KOPT-K1 (cell line): Measurements from ENCODE around the gene DUS4L.
A peak's percentile ranks its signal among the peaks of the same experiment; 100 is the strongest.

Source experiments
- H3K27ac ChIP-seq: fragments of 200-600 bp; sonication (generic); 2 replicates; pipeline ENCODE4 v1.5.1; 2016; ENCODE audit warnings: antibody characterized with exemption, mild to moderate bottlenecking, low read depth, low read length; ENCODE audit not compliant: poor library complexity, severe bottlenecking
- H3K36me3 ChIP-seq: fragments of 200-600 bp; sonication (generic); 2 replicates; pipeline ENCODE4 v1.5.1; 2017; ENCODE audit warnings: antibody characterized with exemption, mild to moderate bottlenecking, low read length, moderate library complexity; ENCODE audit not compliant: insufficient read depth
- H3K9me3 ChIP-seq: fragments of 200-600 bp; sonication (generic); 2 replicates; pipeline ENCODE4 v1.5.1; 2017; ENCODE audit warnings: antibody characterized with exemption, low read length, mild to moderate bottlenecking; ENCODE audit not compliant: insufficient read depth, poor library complexity, severe bottlenecking

DUS4L gene

DNA sequence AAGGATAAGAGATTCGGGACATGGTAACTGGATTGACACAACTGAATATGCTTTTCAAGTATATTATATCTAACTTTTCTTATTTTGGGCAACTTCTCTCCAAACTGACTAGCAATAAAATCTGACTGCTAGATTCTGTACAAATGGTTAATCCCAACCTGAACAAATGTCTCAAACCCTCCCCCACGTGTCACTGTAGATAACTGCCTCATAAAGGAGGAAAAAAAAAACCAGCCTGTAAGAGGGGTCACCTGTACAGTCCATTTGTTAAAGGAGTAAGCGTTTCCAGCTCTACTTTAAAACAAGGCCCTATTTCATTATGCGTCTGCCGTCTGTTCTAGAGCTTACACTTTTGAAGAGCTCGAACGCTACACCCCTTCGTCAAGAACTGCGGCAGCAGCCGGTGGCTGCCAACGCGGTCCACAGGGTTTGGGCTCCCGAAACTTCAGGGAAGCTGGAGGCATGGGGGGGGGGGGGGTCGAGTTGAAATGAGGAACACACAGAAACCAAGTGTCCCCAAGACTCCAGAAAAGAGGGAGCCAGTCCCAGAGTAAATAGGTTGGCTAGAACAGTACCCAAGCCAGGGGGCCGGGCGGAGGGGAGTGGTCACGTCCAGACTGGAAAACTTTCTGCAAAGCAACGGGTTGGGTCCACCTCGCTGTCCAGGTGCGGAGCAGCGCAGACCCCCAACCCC lies 543 bp upstream of the DUS4L start:
- peak overlapping the region; percentile 82 for H3K27ac ChIP-seq
- peaks cover 15% of the 10 kb centered on the region for H3K36me3 ChIP-seq
- no peaks in the 10 kb centered on the region for H3K9me3 ChIP-seq

DNA sequence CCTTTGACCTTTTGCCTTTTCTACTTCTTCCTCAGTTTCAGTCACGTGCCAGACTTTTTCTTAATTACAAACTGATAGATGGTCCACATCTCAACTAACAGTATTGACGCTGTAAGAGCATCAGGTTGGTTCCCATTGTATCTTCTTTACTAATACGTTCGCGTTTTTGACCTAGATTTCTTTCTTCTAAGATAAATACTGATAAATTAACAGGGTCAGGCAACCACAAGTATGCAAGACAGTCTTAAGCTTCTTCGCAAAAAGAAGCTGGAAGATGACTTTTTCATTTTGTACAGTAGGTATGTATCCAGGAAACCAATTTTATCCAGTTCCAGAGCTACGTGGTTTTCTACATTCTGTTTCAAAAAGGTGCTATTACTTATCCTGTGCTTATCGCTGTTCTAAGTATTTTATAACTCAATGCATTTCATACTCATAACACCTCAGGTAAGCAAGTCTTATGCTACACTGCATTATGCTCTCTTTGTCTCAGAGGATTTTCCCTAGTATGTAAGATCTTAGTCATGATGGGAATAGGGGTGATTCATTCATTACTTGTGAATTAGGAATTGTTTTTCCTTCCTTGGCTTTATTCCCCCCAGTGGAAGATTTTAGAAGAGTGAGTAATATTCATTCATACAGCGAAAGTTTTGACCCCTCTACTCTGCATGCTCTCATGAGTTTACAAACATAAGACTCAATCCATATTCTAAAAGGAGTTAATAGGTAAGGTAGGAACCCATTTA lies 955 bp downstream of the DUS4L start:
- H3K27ac ChIP-seq, result peak overlapping the region; percentile 82
- no peaks in the 10 kb centered on the region for H3K9me3 ChIP-seq
- H3K36me3 ChIP-seq, result peaks cover 25% of the 10 kb centered on the region

DNA sequence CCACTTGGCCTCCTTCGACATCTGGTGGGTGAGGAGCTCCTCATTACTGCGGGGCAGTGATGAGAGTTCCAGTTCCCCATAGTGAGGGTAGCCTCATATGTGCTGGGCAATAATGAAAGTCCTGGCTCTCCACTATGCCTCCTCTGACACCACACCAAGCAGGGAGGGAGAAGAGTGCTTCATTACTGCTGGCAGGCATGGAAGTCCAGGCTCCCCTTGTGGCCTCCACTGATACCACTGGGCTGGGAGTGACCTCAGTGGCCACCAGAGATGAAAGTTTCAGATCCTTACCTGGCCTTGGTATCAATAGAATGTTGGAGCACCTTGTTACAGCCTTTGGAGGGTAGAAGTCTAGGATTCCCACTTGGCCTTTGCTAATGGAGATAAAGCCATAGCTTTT lies 6.5 kb downstream of the DUS4L start:
- no peaks in the 10 kb centered on the region for H3K9me3 ChIP-seq
- peaks cover 76% of the 10 kb centered on the region for H3K36me3 ChIP-seq
- H3K27ac ChIP-seq, result no peak overlapping the region

DNA sequence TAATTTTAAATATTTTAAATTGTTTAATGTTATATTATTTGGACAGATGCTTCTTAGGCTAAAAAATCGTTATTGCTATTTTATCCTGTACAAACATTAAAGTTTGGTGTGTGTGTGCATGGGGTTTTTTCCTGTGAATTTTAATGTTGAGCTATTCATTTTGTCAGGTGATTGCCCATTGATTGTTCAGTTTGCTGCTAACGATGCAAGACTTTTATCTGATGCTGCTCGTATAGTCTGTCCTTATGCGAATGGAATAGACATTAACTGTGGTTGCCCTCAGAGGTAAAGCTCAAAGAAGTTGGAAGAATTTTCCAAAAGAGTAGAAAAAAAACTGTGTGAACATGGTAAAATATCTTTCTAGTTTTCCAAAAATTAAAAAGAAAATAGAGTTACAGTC lies 9.8 kb downstream of the DUS4L start:
- no peak overlapping the region for H3K27ac ChIP-seq
- H3K36me3 ChIP-seq, result peaks cover 81% of the 10 kb centered on the region
- H3K9me3 ChIP-seq, result no peaks in the 10 kb centered on the region

DNA sequence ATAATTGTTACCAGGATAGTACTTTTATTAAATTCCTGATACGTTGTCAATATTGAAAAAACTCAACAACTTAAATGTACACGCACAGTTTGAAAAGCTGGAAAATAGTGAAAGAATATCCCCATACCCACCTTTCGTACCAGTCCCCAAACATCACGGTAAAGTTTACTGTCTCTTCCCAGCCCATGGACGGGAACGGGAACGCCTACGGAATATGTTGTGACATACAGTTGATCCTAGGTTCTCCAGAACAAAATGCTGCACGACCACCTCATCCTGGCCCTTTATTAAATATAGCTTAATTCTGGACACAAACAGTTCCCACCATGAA lies 15.7 kb downstream of the DUS4L start:
- peak overlapping the region; percentile 61 for H3K27ac ChIP-seq
- H3K36me3 ChIP-seq, result peaks cover 36% of the 10 kb centered on the region
- no peaks in the 10 kb centered on the region for H3K9me3 ChIP-seq

DNA sequence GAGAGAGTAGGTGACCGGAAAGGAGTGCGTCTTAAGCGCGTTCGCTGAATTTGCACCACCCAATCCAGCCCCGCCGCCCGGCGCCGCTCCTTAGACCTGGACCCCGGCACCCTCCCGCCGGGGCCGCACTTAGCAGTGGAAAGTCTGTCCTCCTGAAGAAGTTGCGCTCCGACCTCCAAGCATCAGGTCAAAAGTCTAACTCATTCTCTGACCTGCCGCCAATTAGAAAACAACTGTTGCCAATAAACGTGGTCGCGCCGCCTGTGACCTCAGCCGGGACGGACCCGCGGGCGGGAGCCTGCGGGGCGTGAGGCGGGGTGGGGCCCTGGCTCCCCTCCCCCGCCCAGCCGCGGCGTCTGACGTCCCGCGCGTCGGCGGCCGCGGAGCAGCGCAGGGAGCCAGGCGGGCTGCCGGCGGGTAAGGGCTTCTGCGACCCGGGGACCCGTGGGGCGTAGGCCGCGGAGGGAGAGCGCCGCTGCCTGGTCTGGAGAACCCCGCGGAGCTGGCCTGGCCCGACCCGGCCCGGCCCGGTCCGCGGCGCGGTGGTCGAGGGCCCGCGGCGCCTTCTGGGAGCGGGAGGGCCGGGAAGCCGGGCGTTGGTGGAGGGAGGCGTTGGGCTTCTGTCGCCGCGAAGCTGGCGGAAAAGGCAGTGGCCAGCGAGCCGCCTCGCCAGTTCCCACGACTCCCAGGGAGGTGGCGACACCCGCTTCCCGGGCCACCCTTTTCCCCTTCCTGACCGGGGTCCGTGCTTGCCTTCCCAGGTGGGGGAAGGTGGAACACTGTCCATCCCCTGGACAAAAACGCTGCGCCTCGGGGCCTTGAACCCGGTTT lies 16.3 kb downstream of the DUS4L start, which contains the start of gene BCAP29:
TSS of gene BCAP29 (plus strand) at position 362 of the 831 bp plus-strand sequence. CDS start 527 bp downstream, outside the sequence.
- peaks cover 35% of the 10 kb centered on the region for H3K36me3 ChIP-seq
- H3K9me3 ChIP-seq, result no peaks in the 10 kb centered on the region
- H3K27ac ChIP-seq, result peak within 1 kb of the TSS; percentile 61

DNA sequence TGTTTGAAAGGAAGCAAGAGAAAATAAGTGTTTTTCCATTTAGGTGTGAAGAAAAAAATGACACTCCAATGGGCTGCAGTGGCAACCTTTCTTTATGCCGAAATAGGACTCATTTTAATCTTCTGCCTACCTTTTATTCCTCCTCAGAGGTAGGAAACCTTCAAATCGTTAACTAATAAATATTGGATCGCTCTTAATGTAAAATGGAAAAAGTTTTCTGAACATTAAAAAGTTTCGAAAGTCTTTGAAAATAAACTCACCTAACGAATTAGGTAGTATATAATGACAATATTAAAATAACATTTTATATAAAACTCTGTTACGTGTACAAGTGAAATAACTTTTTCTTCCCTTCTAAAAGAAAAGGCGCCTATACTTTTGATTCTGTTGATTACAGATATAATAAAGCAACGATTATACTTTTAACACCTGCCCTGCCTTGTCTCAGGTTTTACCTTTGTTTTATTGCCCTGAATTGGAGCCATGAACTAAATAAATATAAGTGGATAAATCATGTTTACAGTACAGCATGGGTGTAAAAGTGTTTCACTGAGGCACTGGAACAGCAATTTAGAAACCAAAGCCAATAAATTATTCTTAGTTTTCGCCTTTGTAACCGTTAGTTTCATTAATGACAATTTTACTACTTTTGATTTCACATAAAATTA lies 17.1 kb downstream of the DUS4L start:
- Histone ChIP-seq H3K36me3 (peaks cover 34% of the 10 kb centered on the region), H3K27ac (peak overlapping the region; percentile 61), H3K9me3 (no peaks in the 10 kb centered on the region)

DNA sequence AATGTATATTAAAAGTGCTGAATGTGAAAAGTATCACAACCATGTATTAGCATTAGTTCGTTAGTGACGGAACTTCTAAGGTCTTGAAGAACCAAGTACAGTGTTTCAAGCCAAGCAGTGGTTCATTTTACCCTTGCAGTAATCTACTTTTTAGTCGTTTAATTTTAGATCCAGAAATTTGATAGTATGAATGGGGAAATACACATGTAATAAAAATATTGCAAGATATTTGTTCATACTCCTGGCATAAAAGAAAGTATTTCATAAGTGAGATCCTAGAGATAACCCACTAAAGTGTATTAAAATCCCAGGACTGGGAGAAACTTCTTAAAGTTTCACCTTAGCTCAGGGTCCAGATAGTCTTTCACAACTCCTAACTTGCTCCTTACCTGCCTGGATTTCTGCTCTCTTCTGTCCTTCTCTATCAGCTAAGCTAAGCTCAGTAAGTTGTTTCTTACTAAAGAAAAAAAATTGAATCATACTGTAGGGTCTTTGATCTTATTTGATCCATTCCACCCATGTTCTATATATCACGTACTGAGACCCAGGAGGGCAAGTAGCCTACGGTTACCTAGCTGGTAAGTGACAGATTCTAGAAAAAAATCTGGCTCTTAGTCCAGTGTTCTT lies 17.7 kb downstream of the DUS4L start:
- no peak overlapping the region for H3K27ac ChIP-seq

DNA sequence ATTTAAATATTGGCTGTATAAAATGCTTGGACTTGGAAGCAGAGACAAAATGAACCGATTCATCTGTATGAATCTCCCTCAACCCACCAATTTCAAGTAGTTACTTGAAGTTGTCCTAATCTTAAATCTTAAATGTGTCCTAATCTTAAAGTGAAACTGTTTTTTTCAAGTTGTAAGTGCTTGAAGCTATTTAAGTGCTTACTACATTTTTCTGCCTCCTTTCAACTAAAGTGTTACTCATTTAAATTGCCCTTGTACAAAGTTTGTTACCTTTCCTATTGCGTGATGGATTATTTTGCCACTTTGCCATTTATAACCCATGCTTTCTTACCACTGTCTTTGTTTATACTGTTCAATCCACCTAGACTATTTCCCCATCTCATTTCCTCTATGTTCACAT lies 19.1 kb downstream of the DUS4L start:
- Histone ChIP-seq H3K9me3 (no peaks in the 10 kb centered on the region), H3K36me3 (peaks cover 28% of the 10 kb centered on the region), H3K27ac (no peak overlapping the region)

More for the DNA sequence above, 17.7 kb downstream of the DUS4L start:
- H3K9me3 ChIP-seq, result no peaks in the 10 kb centered on the region
- peaks cover 33% of the 10 kb centered on the region for H3K36me3 ChIP-seq

DNA sequence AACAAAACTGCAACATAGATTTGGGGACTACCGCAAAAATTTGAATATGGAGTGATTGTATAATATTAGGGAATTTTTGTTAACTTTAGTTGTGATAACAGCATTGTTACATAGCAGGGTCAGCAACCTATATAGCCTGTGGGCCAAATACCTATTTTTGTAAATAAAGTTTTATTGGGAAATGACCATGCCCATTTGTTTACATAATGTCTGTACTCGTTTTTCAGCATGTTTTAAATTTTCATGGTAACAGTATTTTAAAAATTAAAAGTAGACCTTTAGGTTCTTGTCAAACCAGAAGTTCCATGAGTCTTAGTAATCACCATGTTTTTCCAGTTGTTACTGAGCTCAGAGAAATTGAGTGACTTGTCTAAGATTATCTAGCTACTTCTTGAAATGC lies 20.9 kb downstream of the DUS4L start:
- Histone ChIP-seq H3K36me3 (peaks cover 28% of the 10 kb centered on the region), H3K9me3 (no peaks in the 10 kb centered on the region), H3K27ac (no peak overlapping the region)

DNA sequence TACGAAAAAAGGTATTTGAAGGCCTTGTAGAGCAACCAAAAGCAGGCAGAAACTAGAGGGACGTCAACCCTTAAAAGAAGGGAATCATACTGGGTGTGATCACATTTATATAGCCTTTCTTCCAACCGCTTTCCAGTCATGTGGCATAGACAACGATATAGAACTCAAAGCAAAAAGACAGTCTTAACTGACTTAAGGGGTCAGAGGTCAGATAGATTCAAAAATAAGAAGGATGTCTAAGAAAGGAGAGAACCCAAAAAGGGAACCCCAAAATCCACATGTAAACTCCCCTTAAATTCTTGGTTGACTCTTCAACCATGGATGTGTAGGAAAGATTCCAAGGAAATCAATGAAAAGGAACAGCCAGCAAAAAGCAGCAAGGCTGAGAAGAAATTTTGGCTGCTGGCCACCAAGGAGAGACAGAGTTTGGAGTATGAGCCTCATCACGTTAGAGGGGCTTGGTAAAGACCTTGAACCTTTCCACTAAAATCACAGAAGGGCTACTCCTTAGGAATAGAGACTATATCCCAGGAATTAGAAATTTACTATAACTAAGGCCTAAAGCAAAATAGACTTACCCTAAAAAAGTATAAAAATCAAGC lies 24.9 kb downstream of the DUS4L start:
- H3K36me3 ChIP-seq, result peaks cover 29% of the 10 kb centered on the region
- H3K27ac ChIP-seq, result no peak overlapping the region
- H3K9me3 ChIP-seq, result no peaks in the 10 kb centered on the region

DNA sequence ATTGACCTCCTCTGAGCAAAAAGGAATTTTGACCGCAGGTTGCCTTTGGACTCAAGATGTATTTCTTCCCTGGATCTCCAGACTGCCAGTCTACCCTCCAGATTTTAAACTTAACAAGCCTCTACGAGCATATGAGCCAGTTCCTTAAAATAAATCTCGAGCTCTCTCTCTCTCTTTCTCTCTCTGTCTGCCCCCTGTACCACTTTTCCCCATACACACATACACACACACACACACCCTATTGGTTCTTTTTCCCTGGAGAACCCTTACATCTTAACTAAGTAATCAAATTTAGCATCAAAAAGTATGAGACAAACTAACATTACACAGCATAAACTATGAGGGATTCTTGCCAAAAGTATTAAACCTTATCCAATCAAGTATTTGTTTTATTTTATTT lies 27.6 kb downstream of the DUS4L start:
- Histone ChIP-seq H3K9me3 (no peaks in the 10 kb centered on the region), H3K27ac (no peak overlapping the region), H3K36me3 (peaks cover 27% of the 10 kb centered on the region)

DNA sequence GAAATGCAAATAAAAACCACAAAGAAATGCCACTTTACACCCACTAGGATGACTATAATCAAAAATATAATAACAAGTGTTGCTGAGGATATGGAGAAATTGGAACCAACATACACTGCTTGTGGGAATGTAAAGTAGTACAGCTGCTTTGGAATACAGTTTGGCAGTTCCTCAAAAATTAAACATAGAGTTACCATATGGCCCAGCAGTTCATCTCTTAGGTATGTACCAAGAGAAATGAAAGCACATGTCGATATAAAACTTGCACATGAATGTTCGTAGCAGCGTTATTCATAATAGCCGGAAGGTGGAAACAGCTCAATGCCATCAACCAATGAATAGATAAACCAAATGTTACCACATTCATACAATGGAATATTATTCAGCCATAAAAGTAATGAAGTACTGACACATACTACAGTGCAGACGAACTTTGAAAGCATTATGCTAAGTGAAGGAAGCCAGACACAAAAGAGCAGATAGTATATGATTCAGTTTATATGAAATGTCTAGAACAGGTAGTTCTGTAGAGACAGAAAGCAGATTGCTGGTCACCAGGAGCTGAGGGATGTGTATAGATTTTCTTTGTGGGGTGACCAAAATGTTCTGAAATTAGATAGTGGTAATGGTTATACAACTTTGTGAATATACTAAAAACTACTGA lies 28.7 kb downstream of the DUS4L start:
- Histone ChIP-seq H3K9me3 (no peaks in the 10 kb centered on the region), H3K27ac (no peak overlapping the region), H3K36me3 (peaks cover 21% of the 10 kb centered on the region)

DNA sequence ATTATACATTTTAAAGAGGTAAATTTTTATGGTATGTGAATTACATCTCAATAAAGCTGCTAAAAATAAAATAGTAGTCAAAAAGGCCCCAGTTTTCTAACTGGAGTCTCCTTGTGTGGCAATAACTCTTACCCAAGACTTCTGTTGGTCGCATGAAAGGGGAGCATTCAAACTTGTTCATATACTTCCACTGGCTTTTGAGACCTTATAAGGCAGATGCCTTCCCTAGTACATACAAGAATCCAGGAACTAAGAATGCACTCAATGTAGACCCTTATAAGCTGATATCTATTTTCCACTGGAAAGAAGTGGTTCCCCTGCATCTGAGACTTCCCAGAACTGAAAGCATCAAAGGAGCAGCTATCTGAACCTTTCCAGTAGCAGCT lies 29.2 kb downstream of the DUS4L start:
- H3K9me3 ChIP-seq, result no peaks in the 10 kb centered on the region
- no peak overlapping the region for H3K27ac ChIP-seq
- H3K36me3 ChIP-seq, result peaks cover 25% of the 10 kb centered on the region
